ENCODE data around the gene PNMA8C. TPM values are rescaled to one million over a fixed set of nuclear protein-coding genes. Genes with fewer than 3 reads are reported as not detected.

The PNMA8C gene
- total RNA-seq, 1 donor: not detected

DNA sequence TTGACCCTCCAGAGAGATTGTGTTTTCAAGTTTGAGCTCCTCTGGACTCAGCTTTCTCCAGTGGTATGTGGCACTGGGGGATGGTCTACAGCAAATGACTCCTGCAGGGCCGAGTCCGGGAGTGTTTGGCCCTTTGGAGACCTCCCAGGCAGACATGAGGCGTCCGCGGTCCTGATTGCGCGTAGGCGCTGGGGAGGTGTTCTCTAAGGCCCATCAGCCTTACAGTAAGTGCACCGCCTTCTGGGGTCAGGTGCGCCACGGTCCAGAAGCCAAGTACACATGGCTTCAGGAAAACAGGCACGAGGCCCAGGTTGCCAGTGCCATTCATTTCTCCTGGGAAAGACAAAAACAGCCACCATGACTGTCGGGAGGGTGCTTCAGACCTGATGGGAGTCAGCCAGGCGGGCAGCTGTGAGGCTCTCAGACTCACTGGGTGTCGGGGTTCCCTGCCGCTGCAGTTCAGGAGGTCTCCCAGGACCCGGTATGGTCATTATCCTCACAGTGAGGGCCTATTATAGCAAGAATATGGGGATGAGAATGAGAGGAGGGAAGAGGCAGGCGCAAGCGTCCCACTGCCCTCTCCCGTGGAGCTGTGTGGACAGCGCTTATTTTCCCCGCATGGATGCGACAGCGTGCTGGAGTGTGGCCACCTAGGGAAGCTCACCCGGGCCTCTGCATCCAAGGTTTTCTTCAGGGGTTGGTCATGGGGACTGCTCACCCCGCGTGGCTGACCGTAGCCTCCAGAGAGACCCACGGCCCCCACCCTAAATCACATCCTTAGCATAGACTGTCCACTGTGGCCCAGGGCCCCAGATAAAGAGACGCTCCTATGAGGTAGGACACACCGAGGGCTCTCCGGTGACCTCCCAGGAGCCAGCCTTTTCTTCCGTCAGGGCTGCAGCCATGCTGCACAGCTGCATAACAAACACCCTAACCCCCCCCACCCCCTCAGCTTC, 37.2 kb downstream of the PNMA8C start:
- Histone ChIP-seq H3K4me3 (ENCODE audit: low read length) (no peak overlapping the region), H3K9me3 (ENCODE audit: low read depth, low read length) (no peaks in the 10 kb centered on the region)

DNA sequence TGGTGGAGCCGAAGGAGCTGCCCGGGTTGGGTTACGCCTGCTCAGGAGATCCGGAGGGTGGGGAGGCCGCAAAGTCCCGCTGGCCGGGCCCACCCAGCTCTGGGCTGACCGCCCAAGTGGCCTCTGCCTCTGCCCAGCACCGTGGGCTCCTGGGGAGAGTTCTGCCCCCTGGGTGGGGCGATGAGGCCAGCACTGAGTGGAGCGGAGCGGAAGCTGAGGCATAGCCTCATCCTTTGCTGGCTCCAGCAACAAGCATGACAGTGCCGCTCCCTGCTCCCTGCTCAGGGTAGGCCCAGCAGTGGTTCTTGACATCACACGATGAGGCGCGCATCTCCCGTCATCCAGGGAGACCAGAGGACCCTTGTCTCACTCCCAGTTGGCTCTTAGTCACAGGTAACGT, 37.9 kb downstream of the PNMA8C start:
- Histone ChIP-seq H3K27me3 (ENCODE audit: insufficient read depth, low read length) (no peaks in the 10 kb centered on the region), H3K4me3 (ENCODE audit: low read length) (no peak overlapping the region), H3K4me1 (ENCODE audit: insufficient read depth, low read length) (no peaks in the 10 kb centered on the region), H3K9me3 (ENCODE audit: low read depth, low read length) (no peaks in the 10 kb centered on the region)

More for the DNA sequence above, 37.2 kb downstream of the PNMA8C start:
- Histone ChIP-seq H3K4me1 (ENCODE audit: insufficient read depth, low read length) (no peaks in the 10 kb centered on the region), H3K27me3 (ENCODE audit: insufficient read depth, low read length) (no peaks in the 10 kb centered on the region)

DNA sequence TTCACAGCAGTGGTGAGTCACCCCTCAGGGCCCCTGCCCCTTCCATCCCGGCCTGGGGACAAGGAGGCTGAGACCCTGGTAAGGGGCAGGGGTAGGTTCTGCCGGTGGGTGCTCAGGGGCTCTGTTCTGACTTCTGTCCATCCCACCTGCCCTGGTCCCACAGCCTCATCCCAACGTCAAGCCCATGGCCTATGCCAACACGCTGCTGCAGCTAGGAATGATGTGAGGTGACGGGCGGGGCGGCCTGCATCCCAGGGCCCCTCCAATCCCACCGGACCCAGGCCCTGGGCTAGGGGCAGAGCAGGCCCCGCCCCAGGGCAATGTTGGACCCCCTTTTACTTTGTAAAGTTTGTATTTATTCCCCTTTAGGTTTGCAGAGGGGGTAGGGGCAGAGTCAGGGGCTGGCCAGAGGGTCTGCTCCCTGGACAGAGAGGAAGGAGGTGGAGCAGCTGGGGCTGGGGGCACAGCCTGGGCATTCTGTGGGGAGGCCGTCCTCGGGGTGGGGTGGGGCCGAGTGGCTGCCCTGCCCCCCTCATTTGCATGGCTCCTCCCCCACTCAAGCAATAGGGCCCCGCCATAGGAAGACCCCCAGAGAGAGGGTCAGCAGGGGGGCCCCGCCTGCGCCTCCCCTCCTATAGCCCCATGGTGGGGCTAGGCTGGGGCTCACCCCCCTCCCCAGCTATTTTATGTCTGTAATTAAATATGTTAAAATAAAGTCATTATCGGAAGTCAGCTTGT, 38.4 kb downstream of the PNMA8C start:
- Histone ChIP-seq H3K4me1 (ENCODE audit: insufficient read depth, low read length) (no peaks in the 10 kb centered on the region), H3K4me3 (ENCODE audit: low read length) (no peak overlapping the region), H3K27me3 (ENCODE audit: insufficient read depth, low read length) (no peaks in the 10 kb centered on the region), H3K9me3 (ENCODE audit: low read depth, low read length) (no peaks in the 10 kb centered on the region)

DNA sequence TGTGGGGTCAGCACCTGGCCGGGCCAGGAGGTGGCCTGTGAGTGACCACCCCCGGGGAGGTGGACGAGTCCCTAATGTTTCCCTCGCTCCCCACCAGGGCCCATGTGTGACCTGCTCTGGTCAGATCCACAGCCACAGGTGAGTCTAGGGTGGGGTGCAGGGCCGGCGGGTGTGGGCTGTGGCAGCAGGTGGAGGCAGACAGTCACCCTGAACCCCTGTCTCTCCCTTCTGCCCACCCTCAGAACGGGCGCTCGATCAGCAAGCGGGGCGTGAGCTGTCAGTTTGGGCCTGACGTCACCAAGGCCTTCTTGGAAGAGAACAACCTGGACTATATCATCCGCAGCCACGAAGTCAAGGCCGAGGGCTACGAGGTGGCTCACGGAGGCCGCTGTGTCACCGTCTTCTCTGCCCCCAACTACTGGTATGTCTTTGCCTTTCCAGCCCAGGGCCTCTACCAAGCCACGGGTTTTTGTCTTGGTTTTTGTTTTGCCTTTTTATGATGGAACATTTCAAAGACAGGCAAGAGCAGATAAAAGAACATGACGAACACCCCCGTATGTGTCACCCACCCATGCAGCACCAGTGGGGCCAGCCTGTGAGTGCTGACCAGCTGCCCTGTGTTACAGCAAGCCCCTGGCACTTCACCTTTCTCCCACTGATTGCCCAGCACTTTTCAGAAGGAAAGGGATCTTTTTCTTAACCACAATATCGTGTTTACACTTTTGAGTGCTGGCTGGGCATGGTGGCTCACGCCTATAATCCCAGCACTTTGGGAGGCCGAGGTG, 40.2 kb downstream of the PNMA8C start:
- Histone ChIP-seq H3K4me1 (ENCODE audit: insufficient read depth, low read length) (no peaks in the 10 kb centered on the region), H3K27me3 (ENCODE audit: insufficient read depth, low read length) (no peaks in the 10 kb centered on the region), H3K4me3 (ENCODE audit: low read length) (no peak overlapping the region), H3K9me3 (ENCODE audit: low read depth, low read length) (no peaks in the 10 kb centered on the region)

DNA sequence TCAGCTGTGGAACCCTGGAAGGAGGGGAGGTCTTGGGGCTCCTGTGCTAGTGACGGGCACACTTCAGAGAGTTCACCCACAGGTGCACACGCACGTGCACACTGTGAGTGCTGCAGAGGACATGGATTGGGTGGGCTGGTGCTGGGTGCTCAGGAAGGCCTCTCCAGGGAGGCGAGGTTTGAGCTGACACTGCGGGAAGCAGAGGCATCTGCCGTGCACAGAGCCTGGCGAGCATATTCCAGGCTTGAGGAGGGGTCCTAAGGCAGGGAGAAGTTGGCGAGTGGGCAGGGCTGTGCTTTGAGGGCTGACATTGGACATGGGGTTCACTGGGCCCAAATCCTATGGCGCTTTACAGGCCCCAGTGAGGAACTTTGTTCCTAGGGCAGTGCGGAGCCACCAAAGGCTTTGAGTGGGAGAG, 41.0 kb downstream of the PNMA8C start:
- no peak overlapping the region for H3K4me3 ChIP-seq (ENCODE audit: low read length)
- no peaks in the 10 kb centered on the region for H3K4me1 ChIP-seq (ENCODE audit: insufficient read depth, low read length)
- no peaks in the 10 kb centered on the region for H3K27me3 ChIP-seq (ENCODE audit: insufficient read depth, low read length)
- no peaks in the 10 kb centered on the region for H3K9me3 ChIP-seq (ENCODE audit: low read depth, low read length)

DNA sequence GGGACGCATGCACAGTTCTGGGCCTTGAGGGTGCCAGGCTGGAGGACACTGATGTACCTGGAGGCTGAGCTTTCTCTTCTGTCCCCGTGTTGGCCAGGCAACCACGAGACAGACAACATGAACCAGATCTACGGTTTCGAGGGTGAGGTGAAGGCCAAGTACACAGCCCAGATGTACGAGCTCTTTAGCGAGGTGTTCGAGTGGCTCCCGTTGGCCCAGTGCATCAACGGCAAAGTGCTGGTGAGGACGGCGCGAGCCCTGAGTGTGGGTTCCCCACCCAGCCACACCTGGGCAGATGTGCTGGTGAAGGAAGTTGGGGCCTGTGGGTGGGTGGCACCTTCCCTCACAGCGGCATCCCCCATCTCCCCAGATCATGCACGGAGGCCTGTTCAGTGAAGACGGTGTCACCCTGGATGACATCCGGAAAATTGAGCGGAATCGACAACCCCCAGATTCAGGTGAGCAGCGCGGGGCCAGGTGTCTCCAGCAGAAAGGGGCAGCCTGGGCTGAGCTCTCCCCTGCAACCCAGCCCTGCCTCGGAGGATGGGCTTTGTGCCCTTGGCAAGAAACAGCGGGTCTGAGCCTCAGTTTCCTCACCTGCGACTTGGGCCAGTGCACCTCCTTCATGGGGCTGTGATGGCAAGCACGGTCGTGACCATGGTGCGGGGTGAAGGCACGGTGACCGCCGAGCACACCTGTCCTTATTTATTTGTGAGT, 41.6 kb downstream of the PNMA8C start:
- no peaks in the 10 kb centered on the region for H3K27me3 ChIP-seq (ENCODE audit: insufficient read depth, low read length)
- H3K9me3 ChIP-seq (ENCODE audit: low read depth, low read length): no peaks in the 10 kb centered on the region
- no peaks in the 10 kb centered on the region for H3K4me1 ChIP-seq (ENCODE audit: insufficient read depth, low read length)
- no peak overlapping the region for H3K4me3 ChIP-seq (ENCODE audit: low read length)

DNA sequence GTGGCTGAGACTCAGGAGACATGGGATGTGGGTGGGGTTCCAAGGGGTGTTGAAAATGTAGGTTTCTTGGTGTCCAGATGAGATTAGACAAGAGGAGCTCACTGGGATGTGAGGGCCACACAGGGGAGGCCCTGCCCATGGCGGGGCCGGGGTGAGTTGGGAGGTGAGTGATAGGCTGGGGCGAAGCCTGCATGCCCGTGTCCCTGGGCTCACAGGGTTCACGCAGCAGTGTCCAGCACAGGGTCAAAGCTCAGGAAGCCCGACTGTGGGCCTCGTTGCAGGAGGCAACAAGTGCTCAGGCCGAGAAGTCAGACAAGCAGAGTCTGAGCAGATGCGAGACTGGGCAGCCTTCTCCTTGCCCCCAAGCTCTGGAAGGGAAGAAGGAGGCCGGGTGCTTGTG, 42.6 kb downstream of the PNMA8C start:
- H3K4me3 ChIP-seq (ENCODE audit: low read length): no peak overlapping the region
- H3K4me1 ChIP-seq (ENCODE audit: insufficient read depth, low read length): no peaks in the 10 kb centered on the region
- H3K9me3 ChIP-seq (ENCODE audit: low read depth, low read length): no peaks in the 10 kb centered on the region
- no peaks in the 10 kb centered on the region for H3K27me3 ChIP-seq (ENCODE audit: insufficient read depth, low read length)

DNA sequence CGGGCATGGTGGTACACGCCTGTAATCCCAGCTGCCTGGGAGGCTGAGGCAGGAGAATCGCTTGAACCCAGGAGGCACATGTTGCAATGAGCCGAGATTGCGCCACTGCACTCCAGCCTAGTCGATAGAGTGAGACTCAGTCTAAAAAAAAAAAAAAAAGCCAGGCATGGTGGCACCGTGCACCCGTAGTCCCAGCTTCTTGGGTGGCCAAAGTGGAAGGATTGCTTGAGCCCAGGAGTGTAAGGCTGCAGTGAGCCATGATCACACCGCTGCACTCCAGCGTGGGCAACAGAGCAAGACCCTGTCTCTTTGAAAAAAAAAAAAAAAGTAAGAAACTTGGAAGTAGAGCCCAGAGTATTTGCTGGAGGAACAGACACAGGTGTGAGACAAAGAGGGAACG, 43.1 kb downstream of the PNMA8C start:
- Histone ChIP-seq H3K9me3 (ENCODE audit: low read depth, low read length) (no peaks in the 10 kb centered on the region), H3K27me3 (ENCODE audit: insufficient read depth, low read length) (no peaks in the 10 kb centered on the region), H3K4me3 (ENCODE audit: low read length) (no peak overlapping the region), H3K4me1 (ENCODE audit: insufficient read depth, low read length) (no peaks in the 10 kb centered on the region)

DNA sequence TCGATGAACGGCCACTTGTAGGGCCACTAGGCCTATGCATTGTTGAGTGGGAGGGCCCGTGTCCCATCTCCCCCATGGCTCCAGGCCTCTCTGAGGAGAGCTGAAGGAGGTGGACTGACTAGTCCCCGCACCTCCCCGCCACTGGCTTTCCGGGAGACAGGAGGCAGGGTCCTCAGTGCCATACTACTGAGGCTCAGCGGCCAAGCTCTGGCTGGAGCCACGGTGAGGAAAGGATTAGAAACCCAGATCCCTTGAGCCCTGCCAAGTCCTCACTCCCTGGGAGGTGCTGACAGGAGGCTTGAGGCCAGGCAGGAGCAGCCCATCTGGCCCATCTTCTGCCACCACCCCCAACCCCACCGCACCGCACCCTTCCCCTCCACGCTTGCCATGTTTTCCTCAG, 44.3 kb downstream of the PNMA8C start:
- Histone ChIP-seq H3K27me3 (ENCODE audit: insufficient read depth, low read length) (no peaks in the 10 kb centered on the region), H3K4me3 (ENCODE audit: low read length) (no peak overlapping the region), H3K4me1 (ENCODE audit: insufficient read depth, low read length) (no peaks in the 10 kb centered on the region), H3K9me3 (ENCODE audit: low read depth, low read length) (no peaks in the 10 kb centered on the region)

DNA sequence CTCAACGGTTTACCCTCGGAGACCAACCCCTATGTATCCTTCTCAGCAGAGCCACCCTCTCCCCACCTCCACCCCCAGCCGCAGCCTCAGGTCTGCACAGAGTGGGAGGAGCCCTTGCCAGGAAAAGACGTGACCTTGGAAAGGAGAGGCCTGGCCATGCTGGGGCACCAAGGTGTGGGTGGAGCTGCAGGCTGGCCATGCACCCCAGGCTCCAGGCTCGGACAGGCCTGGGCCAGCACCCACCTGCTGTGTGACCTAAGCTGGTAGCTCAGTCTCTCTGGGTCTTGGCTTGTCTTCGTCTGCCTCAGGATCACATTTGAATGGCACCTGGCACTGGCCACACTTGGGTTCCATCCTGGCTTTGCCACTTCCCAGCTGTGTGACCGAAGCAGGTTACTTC, 44.9 kb downstream of the PNMA8C start:
- Histone ChIP-seq H3K4me1 (ENCODE audit: insufficient read depth, low read length) (no peaks in the 10 kb centered on the region), H3K4me3 (ENCODE audit: low read length) (no peak overlapping the region), H3K27me3 (ENCODE audit: insufficient read depth, low read length) (no peaks in the 10 kb centered on the region), H3K9me3 (ENCODE audit: low read depth, low read length) (no peaks in the 10 kb centered on the region)

DNA sequence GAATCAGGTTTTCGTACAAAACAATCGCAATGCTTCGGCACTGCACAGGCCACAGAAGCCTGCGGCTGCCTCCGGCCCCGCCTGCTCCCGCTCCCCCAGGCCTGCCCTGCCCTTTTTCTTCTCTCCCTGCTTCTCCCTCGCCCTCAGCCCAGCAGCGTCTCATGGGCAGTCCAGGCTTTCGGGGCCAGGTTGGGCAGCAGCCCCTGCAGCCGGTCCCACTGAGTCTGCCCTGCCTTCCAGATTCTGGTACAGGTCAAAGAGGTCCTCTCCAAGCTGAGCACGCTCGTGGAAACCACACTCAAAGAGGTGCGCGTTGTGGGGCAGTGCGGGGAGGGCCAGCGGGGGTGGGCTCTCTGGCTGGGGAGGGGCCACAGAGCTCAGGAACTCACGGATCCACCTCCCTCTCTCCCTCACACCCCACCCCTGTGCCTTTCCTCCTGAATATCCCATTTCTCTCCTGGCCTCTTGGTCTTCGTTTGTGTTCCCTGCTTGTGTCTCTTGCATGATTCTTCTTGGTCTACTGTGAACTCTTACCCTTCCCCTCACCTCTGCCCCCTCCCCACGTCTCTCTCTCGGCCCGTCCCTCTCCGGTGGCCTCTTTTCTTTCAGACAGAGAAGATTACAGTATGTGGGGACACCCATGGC, 45.4 kb downstream of the PNMA8C start:
- H3K4me1 ChIP-seq (ENCODE audit: insufficient read depth, low read length): no peaks in the 10 kb centered on the region
- H3K27me3 ChIP-seq (ENCODE audit: insufficient read depth, low read length): no peaks in the 10 kb centered on the region
- H3K4me3 ChIP-seq (ENCODE audit: low read length): no peak overlapping the region
- H3K9me3 ChIP-seq (ENCODE audit: low read depth, low read length): no peaks in the 10 kb centered on the region

DNA sequence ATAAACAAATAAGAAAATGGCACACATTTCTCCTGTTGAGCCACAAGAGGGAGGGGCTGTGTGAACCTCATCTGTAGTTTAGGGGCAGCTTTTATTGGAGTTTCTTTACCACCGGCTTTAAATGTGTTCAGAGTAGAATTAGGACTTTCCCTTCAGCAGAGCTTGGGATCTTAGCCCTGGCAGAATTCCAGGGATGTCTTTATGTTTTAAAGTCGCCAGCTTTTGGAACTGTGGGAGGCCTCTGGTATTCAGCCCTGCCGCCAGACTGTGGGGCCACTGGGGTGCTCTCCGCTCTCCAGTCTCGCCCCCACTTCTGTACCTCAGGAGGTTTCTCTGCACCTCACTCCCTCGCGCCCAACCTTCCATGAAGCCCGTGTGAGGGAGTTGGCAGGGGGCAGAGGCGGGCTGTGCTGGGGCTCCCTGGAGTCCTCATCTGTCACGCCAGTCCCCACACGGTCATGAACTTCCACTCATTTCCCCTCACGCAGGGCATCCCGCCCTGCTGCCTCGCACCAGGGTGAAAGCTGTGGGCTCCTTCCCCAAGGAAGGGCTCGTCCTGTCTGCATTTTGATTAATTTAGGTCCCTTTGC, 46.9 kb downstream of the PNMA8C start:
- no peaks in the 10 kb centered on the region for H3K27me3 ChIP-seq (ENCODE audit: insufficient read depth, low read length)
- H3K9me3 ChIP-seq (ENCODE audit: low read depth, low read length): no peaks in the 10 kb centered on the region
- H3K4me3 ChIP-seq (ENCODE audit: low read length): no peak overlapping the region
- H3K4me1 ChIP-seq (ENCODE audit: insufficient read depth, low read length): no peaks in the 10 kb centered on the region

DNA sequence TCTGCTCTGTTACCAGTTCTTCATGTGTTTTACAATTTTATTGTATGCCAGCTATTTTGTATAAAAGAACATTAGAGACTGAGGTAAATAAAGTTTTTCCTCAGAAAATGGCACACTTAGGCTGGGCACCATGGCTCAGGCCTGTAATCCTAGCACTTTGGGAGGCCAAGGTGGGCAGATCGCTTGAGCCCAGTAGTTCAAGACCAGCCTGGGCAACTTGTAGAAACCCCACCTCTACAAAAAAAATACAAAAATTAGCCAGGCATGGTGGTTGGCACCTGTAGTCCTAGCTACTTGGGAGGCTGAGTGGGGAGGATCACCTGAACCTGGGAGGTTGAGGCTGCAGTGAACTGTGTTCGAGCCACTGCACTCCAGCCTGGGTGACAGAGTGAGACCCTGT, 47.4 kb downstream of the PNMA8C start:
- H3K4me3 ChIP-seq (ENCODE audit: low read length): no peak overlapping the region
- H3K4me1 ChIP-seq (ENCODE audit: insufficient read depth, low read length): no peaks in the 10 kb centered on the region
- no peaks in the 10 kb centered on the region for H3K9me3 ChIP-seq (ENCODE audit: low read depth, low read length)
- H3K27me3 ChIP-seq (ENCODE audit: insufficient read depth, low read length): no peaks in the 10 kb centered on the region

DNA sequence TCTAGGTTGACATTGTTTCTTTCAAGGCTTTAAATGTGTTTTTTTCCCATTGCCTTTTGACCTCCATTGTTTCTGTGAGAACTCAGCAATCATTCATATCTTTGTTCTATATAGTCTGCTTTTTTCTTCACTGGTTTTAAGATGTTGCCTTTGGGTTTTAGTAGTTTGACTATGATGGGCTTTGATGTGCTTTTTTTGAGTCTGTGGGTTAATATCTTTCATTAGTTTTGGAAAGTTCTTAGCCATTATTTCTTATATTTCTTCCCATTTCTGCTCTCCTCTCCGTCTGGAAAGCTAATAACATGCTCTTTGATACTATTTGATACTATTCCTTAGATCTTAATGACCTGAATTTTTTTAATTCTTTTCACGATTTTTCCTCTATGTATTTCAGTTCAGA, 48.0 kb downstream of the PNMA8C start:
- no peaks in the 10 kb centered on the region for H3K4me1 ChIP-seq (ENCODE audit: insufficient read depth, low read length)
- H3K4me3 ChIP-seq (ENCODE audit: low read length): no peak overlapping the region
- no peaks in the 10 kb centered on the region for H3K27me3 ChIP-seq (ENCODE audit: insufficient read depth, low read length)
- no peaks in the 10 kb centered on the region for H3K9me3 ChIP-seq (ENCODE audit: low read depth, low read length)
